ENCODE data around the gene TBC1D14. TPM values are rescaled to one million over a fixed set of nuclear protein-coding genes. Genes with fewer than 3 reads are reported as not detected.
A peak's percentile ranks its signal among the peaks of the same experiment; 100 is the strongest.

TBC1D14 gene
- total RNA-seq, 4 donors from 2014 or later: 42.6 to 56.9 (median 54.0) TPM

DNA sequence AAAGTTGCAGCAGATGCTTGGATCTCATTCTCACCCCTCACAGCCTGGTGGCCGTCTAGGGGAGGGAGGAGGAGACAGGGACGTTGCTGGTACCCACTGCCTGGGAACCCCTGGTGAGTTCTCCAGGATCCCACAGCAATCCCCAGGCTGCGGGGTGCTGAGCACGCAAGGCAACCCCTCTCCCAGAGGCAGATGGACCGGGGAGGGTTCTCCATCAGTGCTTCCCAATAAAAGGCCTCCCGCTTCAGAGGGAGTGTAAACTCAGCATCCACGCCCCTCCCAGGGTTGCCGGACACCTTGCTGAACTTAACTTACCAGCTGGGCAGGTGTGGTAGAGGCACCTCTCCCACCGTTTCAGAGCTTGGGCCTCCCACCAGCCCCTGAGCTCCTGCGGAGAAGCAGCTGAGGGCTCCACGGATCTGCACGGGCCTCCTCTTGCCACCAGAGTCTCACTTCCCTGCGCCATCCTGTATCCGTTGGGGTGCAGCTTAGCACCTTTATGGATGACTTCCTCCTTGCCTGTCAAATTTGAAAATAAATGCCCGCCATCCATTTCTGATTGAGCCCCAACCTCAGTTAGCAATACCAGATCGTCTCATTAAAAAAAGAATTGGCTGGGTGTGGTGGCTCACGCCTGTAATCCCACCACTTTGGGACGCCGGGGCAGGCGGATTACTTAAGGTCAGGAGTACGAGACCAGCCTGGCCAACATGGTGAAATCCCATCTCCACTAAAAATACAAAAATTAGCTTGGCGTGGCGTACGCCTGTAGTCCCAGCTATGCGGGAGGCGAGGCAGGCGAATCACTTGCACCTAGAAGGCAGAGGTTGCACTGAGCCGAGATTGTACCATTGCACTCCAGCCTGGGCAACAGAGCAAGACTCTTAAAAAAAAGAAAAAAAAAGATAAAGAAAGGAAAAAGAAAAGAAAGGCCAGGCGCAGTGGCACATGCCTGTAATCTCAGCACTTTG lies 14.8 kb upstream of the TBC1D14 start:
- Histone ChIP-seq H3K4me1 (peaks cover 17 to 31% (median 24%) of the 10 kb centered on the region in 4 donors), H3K4me3 (no peak overlapping the region), H3K27ac (peak overlapping the region in 2 of 4 donors; percentile 42 to 66), H3K27me3 (no peaks in the 10 kb centered on the region), H3K36me3 (no peaks in the 10 kb centered on the region), H3K9me3 (no peaks in the 10 kb centered on the region)
- in situ Hi-C loops (cut with MboI; ENCODE audit: low pct_ligation_motif_present in 1 of 4, low pct_unique_long_range_greater_than_20kb in 1 of 4, low sequenced_read_pairs in 3 of 4) (loop anchor here in 1 of 4 donors (25.0 kb wide), 2 partner anchors 167 to 183 kb away; partner anchors contain the start of genes BLOC1S4, GRPEL1 and MRFAP1L1), intact Hi-C loops (cut with DNase I; ENCODE audit: low total_unique reads) (no loop called here)
- peak; percentile 10 for DNase-seq
- TF ChIP-seq POLR2AphosphoS5 (IDR thresholded peaks at IDR 0.05): no peak
- no peak for TF ChIP-seq POLR2A (IDR thresholded peaks at IDR 0.05)
- TF ChIP-seq EP300 (IDR thresholded peaks at IDR 0.05; ENCODE audit: low read depth): no peak
- WGBS, 2 donors (ENCODE audit: low coverage in 1 of 2): 88 to 100% methylated on average over 1 to 28 of the region's 29 CpGs

DNA sequence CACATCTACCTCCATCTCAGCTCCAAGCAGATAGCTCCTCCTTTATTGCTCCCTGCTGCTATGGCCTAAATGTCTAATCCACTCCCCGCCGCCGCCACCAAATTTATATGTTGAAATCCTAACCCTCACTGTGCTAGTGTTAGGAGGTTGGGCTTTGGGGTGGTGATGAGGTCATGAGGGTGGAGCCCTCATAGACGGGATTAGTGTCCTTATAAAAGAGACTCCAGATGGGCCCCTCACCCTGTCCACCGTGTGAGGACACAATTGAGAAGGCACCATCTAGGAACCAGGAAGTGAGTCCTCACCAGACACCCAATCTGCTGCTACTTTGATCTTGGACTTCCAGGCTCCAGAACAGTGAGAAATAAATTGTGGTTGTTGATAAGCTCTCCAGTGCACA lies 13.6 kb upstream of the TBC1D14 start:
- Histone ChIP-seq H3K9me3 (no peaks in the 10 kb centered on the region), H3K4me1 (peaks cover 17 to 31% (median 24%) of the 10 kb centered on the region in 4 donors), H3K4me3 (no peak overlapping the region), H3K27me3 (no peaks in the 10 kb centered on the region), H3K36me3 (no peaks in the 10 kb centered on the region), H3K27ac (no peak overlapping the region)
- intact Hi-C loops (cut with DNase I; ENCODE audit: low total_unique reads): no loop called here
- 100% methylated on average over 2 of the region's 5 CpGs; no CpG with 5 or more reads in 1 of the 2 donors for WGBS, 2 donors (ENCODE audit: low coverage in 1 of 2)
- in situ Hi-C loops (cut with MboI; ENCODE audit: low pct_ligation_motif_present in 1 of 4, low pct_unique_long_range_greater_than_20kb in 1 of 4, low sequenced_read_pairs in 3 of 4): loop anchor here in 1 of 4 donors (25.0 kb wide), 2 partner anchors 166 to 184 kb away; partner anchors contain the start of genes BLOC1S4, GRPEL1 and MRFAP1L1
- no peak for TF ChIP-seq EP300 (IDR thresholded peaks at IDR 0.05; ENCODE audit: low read depth)
- TF ChIP-seq, protein P1, sequence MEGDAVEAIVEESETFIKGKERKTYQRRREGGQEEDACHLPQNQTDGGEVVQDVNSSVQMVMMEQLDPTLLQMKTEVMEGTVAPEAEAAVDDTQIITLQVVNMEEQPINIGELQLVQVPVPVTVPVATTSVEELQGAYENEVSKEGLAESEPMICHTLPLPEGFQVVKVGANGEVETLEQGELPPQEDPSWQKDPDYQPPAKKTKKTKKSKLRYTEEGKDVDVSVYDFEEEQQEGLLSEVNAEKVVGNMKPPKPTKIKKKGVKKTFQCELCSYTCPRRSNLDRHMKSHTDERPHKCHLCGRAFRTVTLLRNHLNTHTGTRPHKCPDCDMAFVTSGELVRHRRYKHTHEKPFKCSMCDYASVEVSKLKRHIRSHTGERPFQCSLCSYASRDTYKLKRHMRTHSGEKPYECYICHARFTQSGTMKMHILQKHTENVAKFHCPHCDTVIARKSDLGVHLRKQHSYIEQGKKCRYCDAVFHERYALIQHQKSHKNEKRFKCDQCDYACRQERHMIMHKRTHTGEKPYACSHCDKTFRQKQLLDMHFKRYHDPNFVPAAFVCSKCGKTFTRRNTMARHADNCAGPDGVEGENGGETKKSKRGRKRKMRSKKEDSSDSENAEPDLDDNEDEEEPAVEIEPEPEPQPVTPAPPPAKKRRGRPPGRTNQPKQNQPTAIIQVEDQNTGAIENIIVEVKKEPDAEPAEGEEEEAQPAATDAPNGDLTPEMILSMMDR (IDR thresholded peaks at IDR 0.05): no peak
- no peak for DNase-seq

DNA sequence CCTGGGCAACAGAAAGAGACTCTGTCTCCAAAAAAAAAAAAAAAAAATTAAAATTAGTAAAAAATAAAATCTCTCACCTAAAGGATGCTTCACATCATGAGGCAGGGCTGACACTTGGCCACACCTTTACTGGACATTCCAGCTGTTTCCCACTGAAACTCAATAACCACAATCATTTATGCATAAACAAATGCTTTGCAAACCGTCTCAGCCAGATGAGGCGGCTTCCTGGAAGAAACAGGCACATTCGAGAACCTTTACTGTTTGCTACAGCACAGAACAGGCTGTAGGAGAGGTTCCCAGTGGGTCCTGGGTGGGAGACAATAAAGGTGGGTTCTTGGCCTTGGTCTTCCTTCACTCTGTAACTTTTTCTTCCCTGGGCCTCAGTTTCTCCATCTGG lies 10.9 kb upstream of the TBC1D14 start:
- Histone ChIP-seq H3K9me3 (no peaks in the 10 kb centered on the region), H3K27me3 (no peaks in the 10 kb centered on the region), H3K27ac (peak overlapping the region in 1 of 4 donors; percentile 24), H3K4me1 (peaks cover 0 to 7% (median 4%) of the 10 kb centered on the region in 4 donors), H3K36me3 (no peaks in the 10 kb centered on the region), H3K4me3 (no peak overlapping the region)
- 49 to 60% methylated on average over 1 to 3 of the region's 3 CpGs for WGBS, 2 donors (ENCODE audit: low coverage in 1 of 2)
- peak; percentile 8 for DNase-seq
- TF ChIP-seq POLR2AphosphoS5 (IDR thresholded peaks at IDR 0.05) (no peak), EP300 (IDR thresholded peaks at IDR 0.05; ENCODE audit: low read depth) (no peak), POLR2A (IDR thresholded peaks at IDR 0.05) (no peak)
- TF ChIP-seq, protein P1 (IDR thresholded peaks at IDR 0.05): no peak
- intact Hi-C loops (cut with DNase I; ENCODE audit: low total_unique reads) (no loop called here), in situ Hi-C loops (cut with MboI; ENCODE audit: low pct_ligation_motif_present in 1 of 4, low pct_unique_long_range_greater_than_20kb in 1 of 4, low sequenced_read_pairs in 3 of 4) (loop anchor here in 1 of 4 donors (25.0 kb wide), 2 partner anchors 164 to 186 kb away; partner anchors contain the start of genes BLOC1S4, GRPEL1 and MRFAP1L1)

DNA sequence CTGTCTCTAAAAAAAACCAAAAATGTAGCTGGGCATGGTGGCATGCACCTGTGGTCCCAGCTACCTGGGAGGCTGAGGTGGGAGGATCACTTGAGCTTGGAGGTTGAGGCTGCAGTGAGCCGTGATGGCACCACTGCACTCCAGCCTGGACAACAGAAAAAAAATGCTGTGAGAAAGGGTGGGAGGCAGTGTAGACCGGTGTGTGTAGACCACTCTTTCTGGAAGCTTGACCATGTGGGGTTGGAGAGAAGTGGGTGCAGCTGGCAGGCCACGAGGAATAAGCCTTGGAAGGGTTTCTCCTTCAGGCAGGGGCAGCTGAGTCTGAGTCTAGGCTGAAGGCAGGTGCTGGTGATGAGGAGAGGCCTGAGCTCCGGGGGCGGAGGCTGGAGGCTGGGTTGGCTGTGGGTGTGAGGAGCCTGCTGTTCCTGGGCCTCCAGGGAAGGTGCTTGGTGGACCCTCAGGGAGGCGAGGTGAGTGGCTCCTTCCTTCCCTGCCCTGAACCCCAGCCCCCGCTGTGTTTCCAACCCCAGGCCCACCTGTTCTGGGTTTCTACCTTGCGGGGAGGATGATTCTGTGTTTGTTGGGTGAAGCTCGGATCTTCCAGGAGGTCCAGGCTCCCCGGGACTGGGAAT lies 9.3 kb upstream of the TBC1D14 start:
- TF ChIP-seq, protein P1 (IDR thresholded peaks at IDR 0.05): no peak
- TF ChIP-seq POLR2A (IDR thresholded peaks at IDR 0.05) (no peak), EP300 (IDR thresholded peaks at IDR 0.05; ENCODE audit: low read depth) (no peak), POLR2AphosphoS5 (IDR thresholded peaks at IDR 0.05) (no peak)
- no peaks in the 10 kb centered on the region for H3K27me3 ChIP-seq
- peak; percentile 7 for DNase-seq
- H3K4me3 ChIP-seq: no peak overlapping the region
- no peak overlapping the region for H3K27ac ChIP-seq
- WGBS, 2 donors (ENCODE audit: low coverage in 1 of 2): 95 to 100% methylated on average over 1 to 10 of the region's 10 CpGs
- in situ Hi-C loops (cut with MboI; ENCODE audit: low pct_ligation_motif_present in 1 of 4, low pct_unique_long_range_greater_than_20kb in 1 of 4, low sequenced_read_pairs in 3 of 4): loop anchor here in 3 of 4 donors (10.0 kb wide), 1 partner anchor 175 kb away; no protein-coding TSS in a partner anchor
- H3K9me3 ChIP-seq: no peaks in the 10 kb centered on the region
- H3K4me1 ChIP-seq: no peaks in the 10 kb centered on the region
- intact Hi-C loops (cut with DNase I; ENCODE audit: low total_unique reads): loop anchor here (10.0 kb wide), 2 partner anchors 85 to 185 kb away; partner anchors contain the start of gene BLOC1S4
- no peaks in the 10 kb centered on the region for H3K36me3 ChIP-seq

Measured in transverse colon (tissue), 4 donors.